OCI-LY3 (cell line): ENCODE results near the gene DHX30.

Source experiments
- H2AFZ ChIP-seq: fragments of 200-600, 300-600 bp; shearing (Covaris generic); 2 replicates; pipeline ENCODE4 v1.6.0; 2014; ENCODE audit warnings: antibody characterized with exemption, low read depth, low read length
- H3K27ac ChIP-seq: fragments of 200-600, 300-600 bp; sonication (generic); 2 replicates; pipeline ENCODE4 v1.5.1; 2014; ENCODE audit warnings: mild to moderate bottlenecking, low read length, moderate library complexity, mixed read lengths
- H3K27me3 ChIP-seq: fragments of 200-600, 300-600 bp; sonication (generic); 2 replicates; pipeline ENCODE4 v1.6.1; 2014; ENCODE audit warnings: low read depth, low read length, mixed read lengths
- H3K36me3 ChIP-seq: fragments of 200-600, 300-600 bp; sonication (generic); replicated peaks from 2 replicates; pipeline ENCODE3; 2014; ENCODE audit warnings: low read depth, low read length, mixed read lengths
- H3K4me1 ChIP-seq: fragments of 300-600, 200-600 bp; sonication (generic); 2 replicates; pipeline ENCODE4 v1.6.1; 2014; ENCODE audit warnings: low read length, mixed read lengths
- H3K4me2 ChIP-seq: fragments of 200-600, 300-600 bp; sonication (generic); 2 replicates; pipeline ENCODE4 v1.6.1; 2014; ENCODE audit warnings: low read length, mixed read lengths
- H3K4me3 ChIP-seq: fragments of 300-600, 200-600 bp; sonication (generic); 2 replicates; pipeline ENCODE4 v1.5.1; 2014; ENCODE audit warnings: antibody characterized with exemption, mild to moderate bottlenecking, low read length, moderate library complexity
- H3K79me2 ChIP-seq: fragments of 300-600, 200-600 bp; shearing (Covaris generic); 2 replicates; pipeline ENCODE4 v1.6.1; 2014; ENCODE audit warnings: mild to moderate bottlenecking, low read length, mixed read lengths
- H3K9ac ChIP-seq: fragments of 300-600, 200-600 bp; shearing (Covaris generic); 2 replicates; pipeline ENCODE4 v1.6.0; 2014; ENCODE audit warnings: mild to moderate bottlenecking, low read length, moderate library complexity
- H3K9me3 ChIP-seq: fragments of 200-600, 300-600 bp; shearing (Covaris generic); 2 replicates; pipeline ENCODE4 v1.6.1; 2014; ENCODE audit warnings: low read length, mixed read lengths; ENCODE audit not compliant: insufficient read depth
- H4K20me1 ChIP-seq: fragments of 200-600, 300-600 bp; sonication (generic); 2 replicates; pipeline ENCODE4 v1.6.1; 2016; ENCODE audit warnings: low read length, mixed read lengths; ENCODE audit not compliant: insufficient read depth
- EZH2phosphoT487 ChIP-seq: fragments of 200-600 bp; shearing (Covaris generic); IDR thresholded peaks from 2 replicates; pipeline ENCODE4 v1.6.1; 2018; ENCODE audit warnings: antibody characterized with exemption, mixed run types, low read depth
- TF ChIP-seq, protein P1 (sequence below): fragments of 200-600, 300-600 bp; sonication (generic); IDR thresholded peaks from 2 replicates; pipeline ENCODE4 v1.5.1; 2014; ENCODE audit warnings: antibody characterized with exemption, low read length, low read depth

DHX30 gene

DNA sequence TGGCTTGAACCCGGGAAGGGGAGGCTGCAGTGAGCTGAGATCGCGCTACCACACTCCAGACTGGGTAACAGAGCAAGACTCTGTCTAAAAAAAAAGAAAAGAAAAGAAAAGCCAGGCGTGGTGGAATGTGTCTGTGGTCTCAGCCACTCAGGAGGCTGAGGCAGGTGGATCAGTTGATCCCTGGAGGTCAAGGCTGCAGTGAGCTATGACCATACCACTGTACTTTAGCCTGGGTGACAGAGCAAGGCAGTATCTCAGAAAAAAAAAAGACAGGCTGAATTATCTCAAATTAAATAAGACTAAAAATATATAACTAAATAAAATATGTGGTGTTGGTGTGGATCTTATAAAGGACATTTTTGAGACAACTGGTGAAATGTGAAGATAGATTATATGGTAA is 41.9 kb upstream of the DHX30 start:
- TF ChIP-seq EZH2phosphoT487 = no peak
- TF ChIP-seq, protein P1, sequence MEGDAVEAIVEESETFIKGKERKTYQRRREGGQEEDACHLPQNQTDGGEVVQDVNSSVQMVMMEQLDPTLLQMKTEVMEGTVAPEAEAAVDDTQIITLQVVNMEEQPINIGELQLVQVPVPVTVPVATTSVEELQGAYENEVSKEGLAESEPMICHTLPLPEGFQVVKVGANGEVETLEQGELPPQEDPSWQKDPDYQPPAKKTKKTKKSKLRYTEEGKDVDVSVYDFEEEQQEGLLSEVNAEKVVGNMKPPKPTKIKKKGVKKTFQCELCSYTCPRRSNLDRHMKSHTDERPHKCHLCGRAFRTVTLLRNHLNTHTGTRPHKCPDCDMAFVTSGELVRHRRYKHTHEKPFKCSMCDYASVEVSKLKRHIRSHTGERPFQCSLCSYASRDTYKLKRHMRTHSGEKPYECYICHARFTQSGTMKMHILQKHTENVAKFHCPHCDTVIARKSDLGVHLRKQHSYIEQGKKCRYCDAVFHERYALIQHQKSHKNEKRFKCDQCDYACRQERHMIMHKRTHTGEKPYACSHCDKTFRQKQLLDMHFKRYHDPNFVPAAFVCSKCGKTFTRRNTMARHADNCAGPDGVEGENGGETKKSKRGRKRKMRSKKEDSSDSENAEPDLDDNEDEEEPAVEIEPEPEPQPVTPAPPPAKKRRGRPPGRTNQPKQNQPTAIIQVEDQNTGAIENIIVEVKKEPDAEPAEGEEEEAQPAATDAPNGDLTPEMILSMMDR = no peak
- H3K9ac ChIP-seq = no peak overlapping the region
- H3K4me3 ChIP-seq = no peak overlapping the region
- H3K27me3 ChIP-seq = no peaks in the 10 kb centered on the region
- H3K4me2 ChIP-seq = no peak overlapping the region
- H2AFZ ChIP-seq = no peak overlapping the region
- H3K9me3 ChIP-seq = no peaks in the 10 kb centered on the region
- peaks cover 51% of the 10 kb centered on the region for H4K20me1 ChIP-seq
- H3K36me3 ChIP-seq = peaks cover 37% of the 10 kb centered on the region
- H3K27ac ChIP-seq = no peak overlapping the region
- no peaks in the 10 kb centered on the region for H3K4me1 ChIP-seq
- H3K79me2 ChIP-seq = peaks cover 97% of the 10 kb centered on the region

DNA sequence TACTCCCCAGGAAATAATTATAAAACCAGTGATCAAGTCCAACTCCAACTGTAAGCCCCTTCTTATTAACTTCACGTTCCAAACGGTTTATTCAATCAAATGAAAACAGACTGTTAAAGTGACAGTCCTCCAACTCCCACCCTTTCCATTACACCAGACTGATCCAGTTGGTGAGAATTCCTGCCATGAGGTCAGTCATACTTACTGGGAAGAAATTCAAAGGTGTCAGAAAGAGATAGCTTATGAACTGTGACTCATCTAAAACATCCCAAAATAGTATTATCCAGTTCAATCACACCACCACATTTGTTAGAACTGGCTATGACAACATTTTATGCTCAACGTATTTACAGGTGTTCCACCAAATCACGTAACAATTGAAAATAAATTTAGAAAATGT is 40.7 kb upstream of the DHX30 start:
- no peaks in the 10 kb centered on the region for H3K4me1 ChIP-seq
- H3K9ac ChIP-seq = no peak overlapping the region
- no peaks in the 10 kb centered on the region for H3K27me3 ChIP-seq
- no peak overlapping the region for H3K4me2 ChIP-seq
- TF ChIP-seq EZH2phosphoT487 = no peak
- TF ChIP-seq, protein P1 = no peak
- no peaks in the 10 kb centered on the region for H3K9me3 ChIP-seq
- no peak overlapping the region for H3K27ac ChIP-seq
- H2AFZ ChIP-seq = no peak overlapping the region
- H4K20me1 ChIP-seq = peaks cover 48% of the 10 kb centered on the region
- peaks cover 97% of the 10 kb centered on the region for H3K79me2 ChIP-seq
- peaks cover 32% of the 10 kb centered on the region for H3K36me3 ChIP-seq
- no peak overlapping the region for H3K4me3 ChIP-seq

DNA sequence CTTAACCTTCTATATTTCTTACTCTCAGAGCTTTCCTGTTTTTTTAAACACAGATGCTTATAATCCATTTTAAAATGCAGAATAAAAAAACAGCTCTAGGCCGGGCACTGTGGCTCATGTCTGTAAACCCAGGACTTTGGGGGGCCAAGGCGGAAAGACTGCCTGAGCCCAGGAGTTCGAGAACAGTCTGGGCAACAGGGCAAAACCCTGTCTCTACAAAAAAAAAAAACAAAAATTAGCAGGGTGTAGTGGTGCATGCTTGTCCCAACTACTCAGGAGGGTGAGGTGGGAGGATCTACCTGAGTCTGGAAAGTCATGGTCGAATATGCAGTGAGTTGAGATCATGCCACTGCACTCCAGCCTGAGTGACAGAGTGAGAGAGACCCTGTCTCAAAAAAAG is 36.8 kb upstream of the DHX30 start:
- Histone ChIP-seq H3K36me3 (peaks cover 37% of the 10 kb centered on the region), H3K4me3 (no peak overlapping the region), H4K20me1 (peaks cover 39% of the 10 kb centered on the region), H2AFZ (no peak overlapping the region), H3K4me1 (no peaks in the 10 kb centered on the region), H3K9me3 (no peaks in the 10 kb centered on the region), H3K79me2 (peaks cover 99% of the 10 kb centered on the region), H3K9ac (no peak overlapping the region), H3K4me2 (no peak overlapping the region), H3K27ac (no peak overlapping the region), H3K27me3 (no peaks in the 10 kb centered on the region)
- TF ChIP-seq EZH2phosphoT487 = no peak
- TF ChIP-seq, protein P1 = no peak

DNA sequence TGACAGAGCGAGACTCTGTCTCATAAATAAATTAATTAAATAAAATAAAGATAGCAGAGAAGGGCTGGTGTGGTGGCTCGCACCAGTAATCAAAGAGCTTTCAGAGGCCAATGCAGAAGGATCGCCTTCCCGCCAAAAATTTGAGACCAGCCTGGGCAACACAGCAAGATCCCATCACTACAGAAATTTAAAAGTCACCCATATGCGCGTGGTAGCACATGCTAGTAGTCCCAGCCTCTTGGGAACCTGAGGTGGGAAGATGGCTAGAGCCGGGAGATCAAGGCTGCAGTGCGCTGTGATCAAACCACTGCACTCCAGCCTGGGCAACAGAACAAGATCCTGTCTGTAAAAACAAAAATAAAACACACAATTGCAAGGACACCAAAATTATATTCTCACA is 30.9 kb upstream of the DHX30 start:
- Histone ChIP-seq H3K4me2 (no peak overlapping the region), H4K20me1 (peaks cover 54% of the 10 kb centered on the region), H3K9me3 (no peaks in the 10 kb centered on the region), H3K27me3 (no peaks in the 10 kb centered on the region), H3K27ac (no peak overlapping the region), H2AFZ (no peak overlapping the region), H3K9ac (no peak overlapping the region), H3K4me1 (no peaks in the 10 kb centered on the region), H3K36me3 (peaks cover 31% of the 10 kb centered on the region), H3K4me3 (no peak overlapping the region), H3K79me2 (peaks cover 100% of the 10 kb centered on the region)
- TF ChIP-seq EZH2phosphoT487 = no peak
- TF ChIP-seq, protein P1 = no peak
